ENCODE measurements around the gene FNBP1.
A peak's percentile ranks its signal among the peaks of the same experiment; 100 is the strongest.

FNBP1 gene

DNA sequence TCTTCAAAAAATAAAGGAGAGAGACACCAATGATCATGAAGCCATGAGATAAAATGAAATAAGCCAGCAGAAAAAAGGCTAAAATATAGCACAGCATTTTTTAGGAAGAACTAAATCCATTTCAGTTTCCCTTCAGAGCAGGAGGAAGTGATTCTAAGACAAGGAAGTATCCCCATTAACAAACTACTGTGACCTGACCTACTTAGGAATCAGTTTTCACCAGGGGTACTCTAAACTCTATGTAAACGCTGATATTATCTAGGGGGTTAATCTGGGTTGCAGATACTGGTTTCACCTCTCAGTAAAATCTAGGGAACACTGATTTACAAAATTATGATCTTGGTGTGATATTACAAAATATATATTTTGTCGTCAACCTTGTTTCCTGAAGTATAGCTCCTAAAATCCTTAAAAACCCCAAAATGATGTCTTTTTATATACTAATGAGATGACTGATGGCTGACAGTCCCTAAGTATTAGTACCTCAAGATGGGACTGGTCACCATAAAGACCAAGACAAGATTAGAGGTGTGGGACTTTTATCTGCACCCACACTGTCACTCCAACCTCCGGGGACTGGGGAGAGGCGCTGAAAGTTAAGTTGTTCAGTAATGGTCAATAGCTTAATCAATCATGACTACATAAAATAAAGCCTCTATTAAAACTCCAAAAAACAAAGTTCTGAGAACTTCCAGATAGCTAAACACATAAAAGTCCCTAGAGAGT lies 2.9 kb upstream of the FNBP1 start:
- TF ChIP-seq, protein P1, sequence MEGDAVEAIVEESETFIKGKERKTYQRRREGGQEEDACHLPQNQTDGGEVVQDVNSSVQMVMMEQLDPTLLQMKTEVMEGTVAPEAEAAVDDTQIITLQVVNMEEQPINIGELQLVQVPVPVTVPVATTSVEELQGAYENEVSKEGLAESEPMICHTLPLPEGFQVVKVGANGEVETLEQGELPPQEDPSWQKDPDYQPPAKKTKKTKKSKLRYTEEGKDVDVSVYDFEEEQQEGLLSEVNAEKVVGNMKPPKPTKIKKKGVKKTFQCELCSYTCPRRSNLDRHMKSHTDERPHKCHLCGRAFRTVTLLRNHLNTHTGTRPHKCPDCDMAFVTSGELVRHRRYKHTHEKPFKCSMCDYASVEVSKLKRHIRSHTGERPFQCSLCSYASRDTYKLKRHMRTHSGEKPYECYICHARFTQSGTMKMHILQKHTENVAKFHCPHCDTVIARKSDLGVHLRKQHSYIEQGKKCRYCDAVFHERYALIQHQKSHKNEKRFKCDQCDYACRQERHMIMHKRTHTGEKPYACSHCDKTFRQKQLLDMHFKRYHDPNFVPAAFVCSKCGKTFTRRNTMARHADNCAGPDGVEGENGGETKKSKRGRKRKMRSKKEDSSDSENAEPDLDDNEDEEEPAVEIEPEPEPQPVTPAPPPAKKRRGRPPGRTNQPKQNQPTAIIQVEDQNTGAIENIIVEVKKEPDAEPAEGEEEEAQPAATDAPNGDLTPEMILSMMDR (IDR thresholded peaks at IDR 0.05; ENCODE audit: low read depth, low read length, poor library complexity, severe bottlenecking), result no peak
- TF ChIP-seq EZH2phosphoT487 (IDR thresholded peaks at IDR 0.05; ENCODE audit: borderline replicate concordance, low read length), result no peak
- Histone ChIP-seq H3K4me1 (ENCODE audit: control insufficient read depth, low read length) (peaks cover 46% of the 10 kb centered on the region), H4K20me1 (ENCODE audit: control insufficient read depth, insufficient read depth, low read depth, low read length) (no peaks in the 10 kb centered on the region), H3F3A (ENCODE audit: control insufficient read depth, insufficient read depth) (peaks cover 37% of the 10 kb centered on the region), H3K36me3 (ENCODE audit: control insufficient read depth, low read length) (peaks cover 18% of the 10 kb centered on the region), H3K4me2 (ENCODE audit: low read length) (peak overlapping the region; percentile 76), H3K4me3 (ENCODE audit: low read length) (peak overlapping the region; percentile 81), H3K27ac (ENCODE audit: low read depth, low read length) (peak overlapping the region; percentile 92), H3K9me2 (replicated peaks; ENCODE audit: control insufficient read depth, low read length) (no peaks in the 10 kb centered on the region), H3K27me3 (ENCODE audit: control insufficient read depth, low read length) (no peaks in the 10 kb centered on the region), H3K79me2 (ENCODE audit: control insufficient read depth, low read length) (peaks cover 32% of the 10 kb centered on the region), H3K9me3 (ENCODE audit: control insufficient read depth, insufficient read depth, low read length) (no peaks in the 10 kb centered on the region)

DNA sequence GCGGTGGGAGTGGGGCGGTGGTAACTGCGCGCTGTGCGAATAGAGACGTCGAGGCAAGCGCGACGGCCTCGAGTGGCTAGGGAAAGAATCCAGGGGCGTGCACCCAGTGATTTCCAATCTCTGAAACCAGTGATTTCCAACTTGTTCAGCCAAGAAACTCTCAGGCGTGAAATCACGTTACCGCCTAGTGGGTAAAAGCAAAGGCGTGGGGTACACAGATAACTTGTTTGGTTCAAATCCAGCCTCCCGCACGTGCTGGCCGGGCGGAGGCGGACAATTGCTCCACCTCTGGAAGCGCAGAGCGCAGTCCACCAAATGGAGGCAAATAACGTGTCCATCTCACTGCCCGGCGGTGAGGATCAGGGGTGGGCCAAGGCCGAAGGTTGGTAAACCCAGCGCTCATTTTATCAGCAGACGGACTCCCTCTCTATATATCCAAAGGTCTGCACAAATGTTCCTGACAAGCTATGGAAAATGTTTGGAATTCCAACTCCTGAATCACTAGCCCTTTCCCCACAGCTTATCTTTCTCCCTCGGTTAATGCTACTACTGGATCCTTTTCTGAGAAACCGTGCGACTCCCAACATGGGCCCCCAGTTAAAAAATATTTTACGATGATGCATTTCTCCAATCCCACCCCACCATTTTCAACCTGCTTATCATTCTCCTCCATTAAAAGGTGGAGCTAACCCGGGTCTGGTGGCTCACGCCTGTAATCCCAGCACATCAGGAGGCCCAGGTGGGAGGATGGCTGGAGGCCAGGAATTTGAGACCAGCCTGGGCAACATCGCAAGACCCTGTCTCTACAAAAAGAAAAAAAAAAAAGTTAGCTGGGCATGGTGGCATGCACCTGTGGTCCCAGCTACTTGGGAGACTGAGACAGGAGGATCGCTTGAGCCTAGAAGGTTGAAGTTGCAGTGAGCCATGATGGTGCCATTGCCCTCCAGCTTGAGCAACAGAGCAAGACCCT lies 950 bp upstream of the FNBP1 start:
- no peak for TF ChIP-seq EZH2phosphoT487 (IDR thresholded peaks at IDR 0.05; ENCODE audit: borderline replicate concordance, low read length)
- TF ChIP-seq, protein P1 (IDR thresholded peaks at IDR 0.05; ENCODE audit: low read depth, low read length, poor library complexity, severe bottlenecking), result no peak
- H4K20me1 ChIP-seq (ENCODE audit: control insufficient read depth, insufficient read depth, low read depth, low read length), result 0 out of 2 replicates have a peak, but pooled peaks cover 3% of the 10 kb centered on the region
- H3F3A ChIP-seq (ENCODE audit: control insufficient read depth, insufficient read depth), result peaks cover 45% of the 10 kb centered on the region

DNA sequence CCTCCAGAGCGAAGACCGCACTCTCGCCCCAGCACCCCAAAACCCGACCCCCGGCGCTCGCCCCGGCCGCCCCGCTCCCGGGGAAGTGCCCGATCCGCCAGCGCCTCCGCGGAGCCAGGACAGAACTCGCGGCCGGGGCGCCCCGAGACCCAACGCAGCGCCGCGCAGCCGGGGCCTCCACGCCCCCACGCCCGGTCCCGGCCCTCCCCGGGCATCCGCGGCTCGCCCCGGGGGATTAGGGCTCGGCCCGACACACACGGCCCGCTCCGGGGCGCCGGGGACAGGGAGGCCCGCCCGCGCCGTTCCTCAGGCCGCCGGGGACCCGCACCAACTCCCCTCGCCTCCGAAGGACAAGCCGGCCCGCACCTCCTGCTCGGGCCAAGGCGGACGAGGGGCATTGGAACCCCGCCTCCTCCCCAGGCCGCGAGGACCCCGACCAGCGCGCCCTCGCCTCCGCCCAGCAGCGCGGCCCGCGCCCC lies 544 bp downstream of the FNBP1 start:
- no peaks in the 10 kb centered on the region for H3K9me3 ChIP-seq (ENCODE audit: control insufficient read depth, insufficient read depth, low read length)
- H3K79me2 ChIP-seq (ENCODE audit: control insufficient read depth, low read length), result peaks cover 62% of the 10 kb centered on the region
- peak overlapping the region; percentile 96 for H3K27ac ChIP-seq (ENCODE audit: low read depth, low read length)
- H3K4me3 ChIP-seq (ENCODE audit: low read length), result peak overlapping the region; percentile 81
- H3K4me1 ChIP-seq (ENCODE audit: control insufficient read depth, low read length), result peaks cover 57% of the 10 kb centered on the region
- peaks cover 51% of the 10 kb centered on the region for H3F3A ChIP-seq (ENCODE audit: control insufficient read depth, insufficient read depth)
- TF ChIP-seq, protein P1 (IDR thresholded peaks at IDR 0.05; ENCODE audit: low read depth, low read length, poor library complexity, severe bottlenecking), result no peak
- no peak for TF ChIP-seq EZH2phosphoT487 (IDR thresholded peaks at IDR 0.05; ENCODE audit: borderline replicate concordance, low read length)
- no peaks in the 10 kb centered on the region for H3K27me3 ChIP-seq (ENCODE audit: control insufficient read depth, low read length)
- H4K20me1 ChIP-seq (ENCODE audit: control insufficient read depth, insufficient read depth, low read depth, low read length), result 0 out of 2 replicates have a peak, but pooled peaks cover 3% of the 10 kb centered on the region
- peaks cover 23% of the 10 kb centered on the region for H3K36me3 ChIP-seq (ENCODE audit: control insufficient read depth, low read length)
- H3K4me2 ChIP-seq (ENCODE audit: low read length), result peak overlapping the region; percentile 76
- no peaks in the 10 kb centered on the region for H3K9me2 ChIP-seq (replicated peaks; ENCODE audit: control insufficient read depth, low read length)

More for the DNA sequence above, 950 bp upstream of the FNBP1 start:
- H3K79me2 ChIP-seq (ENCODE audit: control insufficient read depth, low read length), result peaks cover 50% of the 10 kb centered on the region
- peaks cover 46% of the 10 kb centered on the region for H3K4me1 ChIP-seq (ENCODE audit: control insufficient read depth, low read length)
- no peaks in the 10 kb centered on the region for H3K27me3 ChIP-seq (ENCODE audit: control insufficient read depth, low read length)
- H3K9me2 ChIP-seq (replicated peaks; ENCODE audit: control insufficient read depth, low read length), result no peaks in the 10 kb centered on the region
- peak overlapping the region; percentile 92 for H3K27ac ChIP-seq (ENCODE audit: low read depth, low read length)
- peaks cover 23% of the 10 kb centered on the region for H3K36me3 ChIP-seq (ENCODE audit: control insufficient read depth, low read length)
- peak overlapping the region; percentile 81 for H3K4me3 ChIP-seq (ENCODE audit: low read length)
- no peaks in the 10 kb centered on the region for H3K9me3 ChIP-seq (ENCODE audit: control insufficient read depth, insufficient read depth, low read length)
- peak overlapping the region; percentile 76 for H3K4me2 ChIP-seq (ENCODE audit: low read length)

All from DOHH2 (cell line).